Measurements from ENCODE around the gene SORBS2. TPM values are rescaled to one million over a fixed set of nuclear protein-coding genes. Genes with fewer than 3 reads are reported as not detected.

The SORBS2 gene
- total and polyA plus RNA-seq, 2 donors (not counting 1 experiment from before 2014, with no cell fraction given) = 0.25 to 0.89 TPM

- Histone ChIP-seq H3K9me3 (ENCODE audit: control extremely low read depth in 1 of 3, control insufficient read depth in 2 of 3, insufficient read depth in 1 of 3, low read length in 2 of 3) (no peaks in the 10 kb centered on the region), H3K4me2 (replicated peaks; ENCODE audit: low read depth, low read length, poor library complexity, severe bottlenecking) (no peak overlapping the region), H3K79me2 (ENCODE audit: control insufficient read depth, insufficient read depth, low read length) (no peaks in the 10 kb centered on the region), H4K20me1 (ENCODE audit: control insufficient read depth, insufficient read depth, low read length, poor library complexity, severe bottlenecking) (no peaks in the 10 kb centered on the region), H3K4me3 (ENCODE audit: control extremely low read depth in 1 of 5, extremely low read depth in 1 of 5, insufficient read depth in 1 of 5, low read depth in 2 of 5, low read length in 4 of 5) (no peak overlapping the region), H3K36me3 (replicated peaks in 1 of 2; ENCODE audit: control extremely low read depth in 1 of 2, control insufficient read depth in 1 of 2, extremely low read depth in 1 of 2, insufficient read depth in 2 of 2, low read length in 1 of 2) (no peaks in the 10 kb centered on the region), H2AFZ (ENCODE audit: insufficient read depth, low read depth, low read length, poor library complexity, severe bottlenecking) (no peak overlapping the region), H3K27ac (ENCODE audit: low read length in 2 of 2) (no peak overlapping the region), H3K27me3 (replicated peaks in 1 of 4; ENCODE audit: control extremely low read depth in 1 of 4, control insufficient read depth in 3 of 4, insufficient read depth in 4 of 4, low read length in 3 of 4) (no peaks in the 10 kb centered on the region), H3K9ac (ENCODE audit: low read length) (no peak overlapping the region), H3K4me1 (ENCODE audit: control insufficient read depth in 2 of 2, insufficient read depth in 2 of 2, low read length in 2 of 2) (no peaks in the 10 kb centered on the region)
- DNase-seq = no peak
- intact Hi-C loops (cut with micrococcal nuclease) = no loop called here
- no peak for ATAC-seq (ENCODE audit: low read depth)
- peaks cover 11% of the 10 kb centered on the region for H3K27me3 Mint-ChIP-seq
- H3K4me1 Mint-ChIP-seq = no peaks in the 10 kb centered on the region
- TF ChIP-seq EZH2 (IDR thresholded peaks at IDR 0.05; ENCODE audit: borderline replicate concordance, insufficient read depth, low read depth, low read length, poor library complexity, severe bottlenecking) (no peak), CTCF (IDR thresholded peaks at IDR 0.05) (no peak)
- no peak overlapping the region for H3K27ac Mint-ChIP-seq
- no peak overlapping the region for H3K4me3 Mint-ChIP-seq
- POLR2A ChIA-PET = no interaction called here
- WGBS (ENCODE audit: insufficient coverage) = no CpG with 5 or more reads among the region's 2 CpGs
- CTCF ChIA-PET = no interaction called here
- H3K9me3 Mint-ChIP-seq (ENCODE audit: insufficient read depth) = no peaks in the 10 kb centered on the region
Observed at GRCh38 chr4:185671066-185671465, 140.9 kb downstream of the SORBS2 start.

- no peaks in the 10 kb centered on the region for H3K79me2 ChIP-seq (ENCODE audit: control insufficient read depth, insufficient read depth, low read length)
- H3K9me3 ChIP-seq (ENCODE audit: control extremely low read depth in 1 of 3, control insufficient read depth in 2 of 3, insufficient read depth in 1 of 3, low read length in 2 of 3) = no peaks in the 10 kb centered on the region
- H2AFZ ChIP-seq (ENCODE audit: insufficient read depth, low read depth, low read length, poor library complexity, severe bottlenecking) = no peak overlapping the region
- Mint-ChIP-seq H3K9me3 (ENCODE audit: insufficient read depth) (no peaks in the 10 kb centered on the region), H3K4me1 (no peaks in the 10 kb centered on the region), H3K4me3 (no peak overlapping the region), H3K27ac (no peak overlapping the region), H3K27me3 (peaks cover 7% of the 10 kb centered on the region)
- no peaks in the 10 kb centered on the region for H4K20me1 ChIP-seq (ENCODE audit: control insufficient read depth, insufficient read depth, low read length, poor library complexity, severe bottlenecking)
- intact Hi-C loops (cut with micrococcal nuclease) = no loop called here
- H3K27me3 ChIP-seq (replicated peaks in 1 of 4; ENCODE audit: control extremely low read depth in 1 of 4, control insufficient read depth in 3 of 4, insufficient read depth in 4 of 4, low read length in 3 of 4) = no peaks in the 10 kb centered on the region
- H3K4me1 ChIP-seq (ENCODE audit: control insufficient read depth in 2 of 2, insufficient read depth in 2 of 2, low read length in 2 of 2) = no peaks in the 10 kb centered on the region
- ChIA-PET POLR2A (no interaction called here), CTCF (interaction anchor here (0.6 kb wide), 1 partner anchor 73 kb away, joined by 3 read pairs; no protein-coding TSS in a partner anchor)
- no peak overlapping the region for H3K4me2 ChIP-seq (replicated peaks; ENCODE audit: low read depth, low read length, poor library complexity, severe bottlenecking)
- H3K27ac ChIP-seq (ENCODE audit: low read length in 2 of 2) = no peak overlapping the region
- H3K36me3 ChIP-seq (replicated peaks in 1 of 2; ENCODE audit: control extremely low read depth in 1 of 2, control insufficient read depth in 1 of 2, extremely low read depth in 1 of 2, insufficient read depth in 2 of 2, low read length in 1 of 2) = no peaks in the 10 kb centered on the region
- DNase-seq (no peak), ATAC-seq (ENCODE audit: low read depth) (no peak)
- WGBS (ENCODE audit: insufficient coverage) = 100% methylated on average over 3 of the region's 7 CpGs
- no peak overlapping the region for H3K4me3 ChIP-seq (ENCODE audit: control extremely low read depth in 1 of 5, extremely low read depth in 1 of 5, insufficient read depth in 1 of 5, low read depth in 2 of 5, low read length in 4 of 5)
- TF ChIP-seq CTCF (IDR thresholded peaks at IDR 0.05) = no peak
- TF ChIP-seq EZH2 (IDR thresholded peaks at IDR 0.05; ENCODE audit: borderline replicate concordance, insufficient read depth, low read depth, low read length, poor library complexity, severe bottlenecking) = no peak
- no peak overlapping the region for H3K9ac ChIP-seq (ENCODE audit: low read length)
Observed at GRCh38 chr4:185669288-185669687, 142.7 kb downstream of the SORBS2 start.
